ENCODE results near the gene QTRT2.
A peak's percentile ranks its signal among the peaks of the same experiment; 100 is the strongest.

The QTRT2 gene

DNA sequence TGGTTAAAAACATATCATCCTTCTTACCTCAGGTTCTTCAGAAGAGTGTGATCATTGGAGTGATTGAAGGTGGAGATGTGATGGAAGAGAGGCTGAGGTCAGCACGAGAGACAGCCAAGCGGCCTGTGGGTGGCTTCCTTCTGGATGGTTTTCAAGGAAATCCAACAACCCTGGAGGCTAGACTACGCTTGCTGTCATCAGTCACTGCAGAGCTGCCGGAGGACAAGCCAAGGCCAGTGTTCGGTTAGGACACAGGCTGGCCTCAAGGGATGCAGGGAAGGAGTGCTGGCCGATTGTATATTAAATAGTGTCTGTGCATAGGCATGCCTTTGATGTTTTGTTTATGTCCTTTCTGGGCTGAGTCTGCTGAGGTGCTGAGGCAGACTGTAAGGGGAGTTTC, 20.2 kb downstream of the QTRT2 start:
- no peak for TF ChIP-seq ZC3H10 (CRISPR knock-in tag; IDR thresholded peaks at IDR 0.05)
- no peak for TF ChIP-seq ZNF70 (CRISPR knock-in tag; IDR thresholded peaks at IDR 0.05)
- ATAC-seq: no peak

DNA sequence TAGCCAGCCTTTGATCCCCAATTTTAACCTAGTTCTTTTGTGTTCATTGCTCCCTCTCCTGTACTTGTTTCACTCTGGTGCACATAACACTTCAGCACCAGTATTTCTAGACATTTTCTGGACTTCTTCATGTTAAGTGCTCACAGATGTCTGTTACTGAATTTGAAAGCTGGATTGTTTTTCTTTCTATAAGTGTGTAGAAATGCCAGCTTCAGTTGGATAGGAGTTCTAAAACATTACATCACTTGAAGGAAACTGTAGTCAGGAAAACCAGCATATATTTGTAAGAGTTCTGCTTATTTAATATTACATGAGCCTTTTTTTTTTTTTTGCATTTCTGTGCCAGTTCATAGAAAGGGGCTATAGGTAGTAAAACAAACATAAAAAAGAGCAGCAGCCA, 21.6 kb downstream of the QTRT2 start:
- no peak for TF ChIP-seq RARB (CRISPR knock-in tag; IDR thresholded peaks at IDR 0.05)
- TF ChIP-seq PPARA (CRISPR knock-in tag; IDR thresholded peaks at IDR 0.05; ENCODE audit: borderline replicate concordance): no peak
- TF ChIP-seq, protein P1, sequence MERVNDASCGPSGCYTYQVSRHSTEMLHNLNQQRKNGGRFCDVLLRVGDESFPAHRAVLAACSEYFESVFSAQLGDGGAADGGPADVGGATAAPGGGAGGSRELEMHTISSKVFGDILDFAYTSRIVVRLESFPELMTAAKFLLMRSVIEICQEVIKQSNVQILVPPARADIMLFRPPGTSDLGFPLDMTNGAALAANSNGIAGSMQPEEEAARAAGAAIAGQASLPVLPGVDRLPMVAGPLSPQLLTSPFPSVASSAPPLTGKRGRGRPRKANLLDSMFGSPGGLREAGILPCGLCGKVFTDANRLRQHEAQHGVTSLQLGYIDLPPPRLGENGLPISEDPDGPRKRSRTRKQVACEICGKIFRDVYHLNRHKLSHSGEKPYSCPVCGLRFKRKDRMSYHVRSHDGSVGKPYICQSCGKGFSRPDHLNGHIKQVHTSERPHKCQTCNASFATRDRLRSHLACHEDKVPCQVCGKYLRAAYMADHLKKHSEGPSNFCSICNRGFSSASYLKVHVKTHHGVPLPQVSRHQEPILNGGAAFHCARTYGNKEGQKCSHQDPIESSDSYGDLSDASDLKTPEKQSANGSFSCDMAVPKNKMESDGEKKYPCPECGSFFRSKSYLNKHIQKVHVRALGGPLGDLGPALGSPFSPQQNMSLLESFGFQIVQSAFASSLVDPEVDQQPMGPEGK (CRISPR knock-in tag; IDR thresholded peaks at IDR 0.05; ENCODE audit: borderline replicate concordance): no peak
- no peak for TF ChIP-seq SNAI2 (CRISPR knock-in tag; IDR thresholded peaks at IDR 0.05)
- TF ChIP-seq, protein P2, sequence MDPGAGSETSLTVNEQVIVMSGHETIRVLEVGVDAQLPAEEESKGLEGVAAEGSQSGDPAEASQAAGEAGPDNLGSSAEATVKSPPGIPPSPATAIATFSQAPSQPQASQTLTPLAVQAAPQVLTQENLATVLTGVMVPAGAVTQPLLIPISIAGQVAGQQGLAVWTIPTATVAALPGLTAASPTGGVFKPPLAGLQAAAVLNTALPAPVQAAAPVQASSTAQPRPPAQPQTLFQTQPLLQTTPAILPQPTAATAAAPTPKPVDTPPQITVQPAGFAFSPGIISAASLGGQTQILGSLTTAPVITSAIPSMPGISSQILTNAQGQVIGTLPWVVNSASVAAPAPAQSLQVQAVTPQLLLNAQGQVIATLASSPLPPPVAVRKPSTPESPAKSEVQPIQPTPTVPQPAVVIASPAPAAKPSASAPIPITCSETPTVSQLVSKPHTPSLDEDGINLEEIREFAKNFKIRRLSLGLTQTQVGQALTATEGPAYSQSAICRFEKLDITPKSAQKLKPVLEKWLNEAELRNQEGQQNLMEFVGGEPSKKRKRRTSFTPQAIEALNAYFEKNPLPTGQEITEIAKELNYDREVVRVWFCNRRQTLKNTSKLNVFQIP (CRISPR knock-in tag; IDR thresholded peaks at IDR 0.05; ENCODE audit: borderline replicate concordance, low read depth): no peak
- no peak for TF ChIP-seq ARNTL (CRISPR knock-in tag; IDR thresholded peaks at IDR 0.05; ENCODE audit: borderline replicate concordance, low read depth)
- TF ChIP-seq ZNF8 (CRISPR knock-in tag; IDR thresholded peaks at IDR 0.05): no peak
- no peak for TF ChIP-seq ZFP3 (CRISPR knock-in tag; IDR thresholded peaks at IDR 0.05)
- no peak for TF ChIP-seq BACH2 (CRISPR knock-in tag; IDR thresholded peaks at IDR 0.05; ENCODE audit: borderline replicate concordance)
- TF ChIP-seq ZNF70 (CRISPR knock-in tag; IDR thresholded peaks at IDR 0.05): no peak
- TF ChIP-seq GLIS3 (CRISPR knock-in tag; IDR thresholded peaks at IDR 0.05): no peak
- TF ChIP-seq, protein P3, sequence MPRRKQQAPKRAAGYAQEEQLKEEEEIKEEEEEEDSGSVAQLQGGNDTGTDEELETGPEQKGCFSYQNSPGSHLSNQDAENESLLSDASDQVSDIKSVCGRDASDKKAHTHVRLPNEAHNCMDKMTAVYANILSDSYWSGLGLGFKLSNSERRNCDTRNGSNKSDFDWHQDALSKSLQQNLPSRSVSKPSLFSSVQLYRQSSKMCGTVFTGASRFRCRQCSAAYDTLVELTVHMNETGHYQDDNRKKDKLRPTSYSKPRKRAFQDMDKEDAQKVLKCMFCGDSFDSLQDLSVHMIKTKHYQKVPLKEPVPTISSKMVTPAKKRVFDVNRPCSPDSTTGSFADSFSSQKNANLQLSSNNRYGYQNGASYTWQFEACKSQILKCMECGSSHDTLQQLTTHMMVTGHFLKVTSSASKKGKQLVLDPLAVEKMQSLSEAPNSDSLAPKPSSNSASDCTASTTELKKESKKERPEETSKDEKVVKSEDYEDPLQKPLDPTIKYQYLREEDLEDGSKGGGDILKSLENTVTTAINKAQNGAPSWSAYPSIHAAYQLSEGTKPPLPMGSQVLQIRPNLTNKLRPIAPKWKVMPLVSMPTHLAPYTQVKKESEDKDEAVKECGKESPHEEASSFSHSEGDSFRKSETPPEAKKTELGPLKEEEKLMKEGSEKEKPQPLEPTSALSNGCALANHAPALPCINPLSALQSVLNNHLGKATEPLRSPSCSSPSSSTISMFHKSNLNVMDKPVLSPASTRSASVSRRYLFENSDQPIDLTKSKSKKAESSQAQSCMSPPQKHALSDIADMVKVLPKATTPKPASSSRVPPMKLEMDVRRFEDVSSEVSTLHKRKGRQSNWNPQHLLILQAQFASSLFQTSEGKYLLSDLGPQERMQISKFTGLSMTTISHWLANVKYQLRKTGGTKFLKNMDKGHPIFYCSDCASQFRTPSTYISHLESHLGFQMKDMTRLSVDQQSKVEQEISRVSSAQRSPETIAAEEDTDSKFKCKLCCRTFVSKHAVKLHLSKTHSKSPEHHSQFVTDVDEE (CRISPR knock-in tag; IDR thresholded peaks at IDR 0.05): no peak
- TF ChIP-seq ZNF565 (CRISPR knock-in tag; conservative IDR thresholded peaks at IDR 0.05; ENCODE audit: low read depth): no peak
- TF ChIP-seq ZC3H10 (CRISPR knock-in tag; IDR thresholded peaks at IDR 0.05): no peak
- TF ChIP-seq OSR1 (CRISPR knock-in tag; IDR thresholded peaks at IDR 0.05): no peak
- no peak for TF ChIP-seq ESRRG (CRISPR knock-in tag; IDR thresholded peaks at IDR 0.05)
- no peak for TF ChIP-seq CSDC2 (CRISPR knock-in tag; IDR thresholded peaks at IDR 0.05)
- no peak for TF ChIP-seq ZFP30 (CRISPR knock-in tag; IDR thresholded peaks at IDR 0.05)
- TF ChIP-seq, protein P4, sequence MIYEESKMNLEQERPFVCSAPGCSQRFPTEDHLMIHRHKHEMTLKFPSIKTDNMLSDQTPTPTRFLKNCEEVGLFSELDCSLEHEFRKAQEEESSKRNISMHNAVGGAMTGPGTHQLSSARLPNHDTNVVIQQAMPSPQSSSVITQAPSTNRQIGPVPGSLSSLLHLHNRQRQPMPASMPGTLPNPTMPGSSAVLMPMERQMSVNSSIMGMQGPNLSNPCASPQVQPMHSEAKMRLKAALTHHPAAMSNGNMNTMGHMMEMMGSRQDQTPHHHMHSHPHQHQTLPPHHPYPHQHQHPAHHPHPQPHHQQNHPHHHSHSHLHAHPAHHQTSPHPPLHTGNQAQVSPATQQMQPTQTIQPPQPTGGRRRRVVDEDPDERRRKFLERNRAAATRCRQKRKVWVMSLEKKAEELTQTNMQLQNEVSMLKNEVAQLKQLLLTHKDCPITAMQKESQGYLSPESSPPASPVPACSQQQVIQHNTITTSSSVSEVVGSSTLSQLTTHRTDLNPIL (CRISPR knock-in tag; IDR thresholded peaks at IDR 0.05; ENCODE audit: low read depth): no peak
- ATAC-seq: peak; percentile 41

DNA sequence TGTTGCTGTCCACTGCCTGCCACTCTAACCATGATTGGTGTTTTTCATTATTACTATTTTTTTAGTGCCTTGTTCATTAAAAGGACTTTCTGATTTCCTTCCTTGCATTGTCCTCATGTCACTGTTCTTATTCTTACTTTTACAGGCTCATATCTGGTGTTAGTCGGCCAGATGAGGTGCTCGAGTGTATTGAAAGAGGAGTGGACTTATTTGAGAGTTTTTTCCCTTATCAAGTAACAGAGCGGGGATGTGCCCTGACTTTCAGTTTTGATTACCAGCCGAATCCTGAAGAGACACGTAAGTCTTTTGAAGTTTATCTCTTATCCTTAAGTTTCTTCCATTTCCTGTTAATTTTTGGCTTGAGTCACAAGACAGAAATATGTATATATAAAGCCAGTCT, 23.2 kb downstream of the QTRT2 start:
- peak; percentile 55; the same call in 2 of the 3 replicates for ATAC-seq
- no peak for TF ChIP-seq RARB (CRISPR knock-in tag; IDR thresholded peaks at IDR 0.05)
- TF ChIP-seq ISL1 (CRISPR knock-in tag; IDR thresholded peaks at IDR 0.05): no peak
- no peak for TF ChIP-seq TCF4 (CRISPR knock-in tag; IDR thresholded peaks at IDR 0.05; ENCODE audit: borderline replicate concordance)
- TF ChIP-seq ESRRG (CRISPR knock-in tag; IDR thresholded peaks at IDR 0.05): no peak
- no peak for TF ChIP-seq BACH2 (CRISPR knock-in tag; IDR thresholded peaks at IDR 0.05; ENCODE audit: borderline replicate concordance)
- no peak for TF ChIP-seq ZNF70 (CRISPR knock-in tag; IDR thresholded peaks at IDR 0.05)
- no peak for TF ChIP-seq CSDC2 (CRISPR knock-in tag; IDR thresholded peaks at IDR 0.05)
- TF ChIP-seq SNAI2 (CRISPR knock-in tag; IDR thresholded peaks at IDR 0.05): no peak

DNA sequence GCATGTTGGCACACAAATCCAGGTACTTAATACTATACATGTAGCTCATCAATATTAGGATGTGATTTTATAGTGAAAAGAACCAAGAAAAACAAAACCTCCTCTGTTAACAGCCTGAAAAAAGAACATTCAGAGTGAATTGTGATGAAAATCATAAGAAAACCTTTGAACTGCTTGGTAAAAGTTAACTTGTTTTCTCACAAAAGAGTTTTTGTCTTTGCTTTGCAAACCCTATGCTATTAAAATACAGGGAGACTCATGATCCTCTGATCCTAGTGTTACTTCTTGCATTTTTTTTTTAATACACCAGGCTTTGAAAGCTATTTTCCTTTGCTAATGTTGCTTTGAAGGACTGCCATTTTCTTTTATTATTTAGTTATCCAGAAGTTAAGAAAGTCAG, 23.7 kb downstream of the QTRT2 start:
- ATAC-seq: no peak
- TF ChIP-seq ZNF565 (CRISPR knock-in tag; conservative IDR thresholded peaks at IDR 0.05; ENCODE audit: low read depth) (no peak), OSR1 (CRISPR knock-in tag; IDR thresholded peaks at IDR 0.05) (no peak), BACH2 (CRISPR knock-in tag; IDR thresholded peaks at IDR 0.05; ENCODE audit: borderline replicate concordance) (no peak), CSDC2 (CRISPR knock-in tag; IDR thresholded peaks at IDR 0.05) (no peak), ZNF70 (CRISPR knock-in tag; IDR thresholded peaks at IDR 0.05) (no peak), GLIS3 (CRISPR knock-in tag; IDR thresholded peaks at IDR 0.05) (no peak), ZNF8 (CRISPR knock-in tag; IDR thresholded peaks at IDR 0.05) (no peak), ZFP3 (CRISPR knock-in tag; IDR thresholded peaks at IDR 0.05) (no peak), SNAI2 (CRISPR knock-in tag; IDR thresholded peaks at IDR 0.05) (no peak), RARB (CRISPR knock-in tag; IDR thresholded peaks at IDR 0.05) (no peak), PPARA (CRISPR knock-in tag; IDR thresholded peaks at IDR 0.05; ENCODE audit: borderline replicate concordance) (no peak)
- TF ChIP-seq, protein P1 (CRISPR knock-in tag; IDR thresholded peaks at IDR 0.05; ENCODE audit: borderline replicate concordance): no peak
- TF ChIP-seq, protein P5, sequence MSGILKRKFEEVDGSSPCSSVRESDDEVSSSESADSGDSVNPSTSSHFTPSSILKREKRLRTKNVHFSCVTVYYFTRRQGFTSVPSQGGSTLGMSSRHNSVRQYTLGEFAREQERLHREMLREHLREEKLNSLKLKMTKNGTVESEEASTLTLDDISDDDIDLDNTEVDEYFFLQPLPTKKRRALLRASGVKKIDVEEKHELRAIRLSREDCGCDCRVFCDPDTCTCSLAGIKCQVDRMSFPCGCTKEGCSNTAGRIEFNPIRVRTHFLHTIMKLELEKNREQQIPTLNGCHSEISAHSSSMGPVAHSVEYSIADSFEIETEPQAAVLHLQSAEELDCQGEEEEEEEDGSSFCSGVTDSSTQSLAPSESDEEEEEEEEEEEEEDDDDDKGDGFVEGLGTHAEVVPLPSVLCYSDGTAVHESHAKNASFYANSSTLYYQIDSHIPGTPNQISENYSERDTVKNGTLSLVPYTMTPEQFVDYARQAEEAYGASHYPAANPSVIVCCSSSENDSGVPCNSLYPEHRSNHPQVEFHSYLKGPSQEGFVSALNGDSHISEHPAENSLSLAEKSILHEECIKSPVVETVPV (CRISPR knock-in tag; IDR thresholded peaks at IDR 0.05): no peak
